Activated CD4-positive, alpha-beta T cell treated with anti-CD3 and anti-CD28 coated beads, Interleukin-2, Interleukin-4, amounts not matched to agents 100 ng/mL and 50 ng/mL, durations not matched to agents 16 hours and 8 hours (primary cell): Measurements from ENCODE around the gene MTMR3.
A peak's percentile ranks its signal among the peaks of the same experiment; 100 is the strongest.

Source experiments
- DNase-seq: peaks from one replicate; pipeline ENCODE4 v3.0.0-alpha.2; 2020; ENCODE audit warnings: low spot score

MTMR3 gene

DNA sequence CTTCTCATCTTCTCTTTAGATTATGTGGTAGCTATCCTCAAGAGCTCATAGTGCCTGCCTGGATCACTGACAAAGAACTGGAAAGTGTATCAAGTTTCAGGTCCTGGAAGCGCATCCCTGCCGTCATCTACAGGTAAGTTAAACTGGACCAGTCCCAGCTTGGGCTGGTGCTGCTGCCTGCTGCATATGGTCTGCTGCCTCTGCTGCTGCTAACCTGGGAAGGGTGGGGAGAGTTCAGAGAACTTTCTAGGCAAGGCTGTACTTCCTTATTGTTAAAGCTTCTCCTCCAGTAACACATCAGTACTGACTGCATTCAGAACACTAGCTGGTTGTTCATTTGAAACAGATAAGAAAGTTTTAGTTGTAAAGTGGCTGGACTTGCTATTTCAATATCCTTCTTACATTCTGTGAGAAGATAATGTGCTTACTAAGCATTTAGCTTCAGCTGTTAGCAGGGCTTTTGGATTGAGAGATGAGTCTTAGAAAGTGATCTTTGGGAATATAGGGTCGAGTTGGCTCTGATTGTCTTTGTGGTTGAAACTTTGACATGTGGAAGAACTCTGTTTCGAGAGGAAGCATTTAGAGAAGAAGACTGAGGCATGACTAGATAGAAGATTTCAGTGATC is 120.0 kb downstream of the MTMR3 start:
- no peak for DNase-seq

DNA sequence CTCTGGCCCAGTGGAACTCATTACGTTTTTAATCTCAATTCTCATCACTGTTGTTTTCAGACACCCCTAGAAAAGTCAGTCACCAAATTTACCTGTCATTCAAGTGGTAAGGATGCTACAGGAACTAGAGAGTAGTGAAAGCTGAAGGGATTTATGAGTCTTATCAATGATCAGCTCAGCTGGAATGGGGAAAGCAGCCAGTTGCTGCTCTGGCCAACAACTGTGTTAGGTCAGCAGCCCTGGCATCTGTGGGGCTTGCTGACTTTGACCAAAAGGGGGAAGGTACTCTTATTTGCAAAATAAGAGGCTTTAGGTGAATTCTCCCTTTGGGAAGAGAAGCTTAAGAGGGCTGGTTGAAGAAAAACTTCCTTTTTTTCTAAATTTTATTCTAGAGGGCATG is 121.1 kb downstream of the MTMR3 start:
- no peak for DNase-seq

DNA sequence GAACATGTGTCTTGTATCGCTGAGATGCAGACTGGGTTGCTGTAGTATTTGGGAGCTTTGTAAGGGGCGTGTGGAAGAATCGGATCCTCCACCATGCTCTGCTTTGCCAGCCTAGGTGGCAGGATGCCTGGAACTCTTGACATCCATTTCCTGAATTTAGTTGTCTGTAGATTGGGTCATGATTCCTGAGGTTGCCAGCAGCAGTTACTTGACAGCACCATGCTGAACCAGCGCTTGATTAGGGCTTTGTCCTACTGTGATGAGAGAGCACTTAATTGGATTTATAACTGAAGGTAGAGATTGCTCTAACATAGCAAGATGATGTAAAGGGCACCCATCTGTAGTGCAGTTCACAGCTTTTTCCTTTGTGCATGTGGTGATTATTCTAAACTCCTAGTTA is 121.7 kb downstream of the MTMR3 start:
- DNase-seq = no peak

DNA sequence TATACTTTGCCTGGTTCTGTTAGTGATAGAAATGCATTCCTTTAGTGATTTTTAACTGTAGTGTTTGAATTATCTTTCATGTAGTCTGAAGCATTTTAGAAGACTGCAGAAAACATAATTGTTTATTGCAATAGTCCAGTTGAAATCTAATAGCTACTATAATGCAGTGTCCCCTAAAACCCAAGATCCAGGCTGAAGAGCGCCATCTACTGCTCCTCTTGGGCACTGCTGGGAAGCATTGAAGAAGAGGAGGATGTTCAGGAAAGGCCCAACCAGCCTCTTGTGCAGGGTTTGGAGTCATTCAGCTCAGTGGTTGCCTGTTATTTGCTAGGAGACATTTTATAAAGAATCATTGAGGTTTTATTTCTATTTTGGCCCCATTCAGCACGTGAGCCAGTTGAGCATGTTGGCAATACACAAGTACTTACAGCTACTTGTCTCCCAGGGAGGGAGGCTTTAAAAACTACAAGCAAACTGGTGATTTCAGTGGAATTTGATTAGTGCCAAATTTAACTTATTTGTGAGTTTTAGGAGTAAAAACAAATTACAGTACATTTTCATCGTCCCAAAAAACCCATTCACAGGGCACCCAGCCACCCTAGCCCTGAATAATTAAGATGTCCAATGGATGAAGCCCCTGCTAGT is 122.4 kb downstream of the MTMR3 start:
- DNase-seq = peak; percentile 61

DNA sequence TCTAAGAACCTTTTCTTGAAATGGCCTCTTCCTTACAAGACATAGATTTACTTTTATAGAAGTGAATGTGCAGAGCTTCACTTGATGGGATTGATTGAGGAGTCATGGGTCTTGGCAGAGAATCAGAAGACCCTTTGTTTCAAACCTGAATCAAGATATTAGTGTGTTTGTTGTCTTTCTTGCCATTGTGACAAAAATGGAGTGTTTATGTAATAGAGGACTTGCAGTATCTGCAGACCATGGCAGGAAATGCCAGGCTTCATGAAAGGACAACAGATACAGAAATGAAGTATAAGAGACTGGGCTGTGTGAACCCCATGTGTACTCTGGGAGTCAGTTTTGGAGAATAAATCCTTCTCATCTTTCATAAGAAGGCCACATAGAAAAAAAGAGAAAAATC is 124.4 kb downstream of the MTMR3 start:
- no peak for DNase-seq

DNA sequence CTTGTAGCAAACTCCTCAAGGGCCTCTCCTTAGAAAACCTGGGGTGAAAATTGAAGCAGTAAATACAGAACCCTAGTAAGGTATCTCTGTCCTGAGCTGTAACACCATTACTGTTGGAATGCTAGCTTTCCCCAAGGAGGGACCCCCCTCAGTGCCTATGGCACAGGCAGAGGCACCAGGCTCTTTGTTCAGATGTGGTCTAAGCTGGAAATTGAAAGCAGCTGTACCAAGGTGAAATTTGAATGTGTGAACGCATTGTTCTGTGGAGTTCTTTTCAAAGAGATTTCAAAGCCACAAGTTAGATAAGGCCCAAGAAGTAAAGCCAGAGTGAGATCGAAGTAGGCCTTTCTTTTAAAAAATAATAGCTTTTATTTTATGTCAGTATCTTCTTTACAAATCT is 125.4 kb downstream of the MTMR3 start:
- DNase-seq = no peak

DNA sequence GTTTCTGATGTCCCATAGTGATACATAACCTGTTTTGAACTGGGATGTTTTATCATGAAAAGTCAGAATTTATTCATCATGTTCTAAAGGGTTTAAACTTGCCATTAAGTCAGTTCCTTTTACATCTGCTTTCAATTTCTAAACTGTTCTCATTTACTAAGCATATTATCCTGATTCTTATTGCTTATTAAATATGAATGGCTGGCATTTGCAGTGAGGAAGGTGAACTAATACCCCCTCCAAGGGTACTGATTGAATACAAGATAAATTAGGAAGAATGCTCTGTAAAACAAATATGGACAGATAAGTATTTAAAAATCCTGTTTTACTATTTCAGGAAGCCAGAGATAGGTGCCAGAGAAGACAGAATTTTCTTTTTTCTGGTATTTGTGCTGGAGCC is 126.5 kb downstream of the MTMR3 start:
- no peak for DNase-seq

DNA sequence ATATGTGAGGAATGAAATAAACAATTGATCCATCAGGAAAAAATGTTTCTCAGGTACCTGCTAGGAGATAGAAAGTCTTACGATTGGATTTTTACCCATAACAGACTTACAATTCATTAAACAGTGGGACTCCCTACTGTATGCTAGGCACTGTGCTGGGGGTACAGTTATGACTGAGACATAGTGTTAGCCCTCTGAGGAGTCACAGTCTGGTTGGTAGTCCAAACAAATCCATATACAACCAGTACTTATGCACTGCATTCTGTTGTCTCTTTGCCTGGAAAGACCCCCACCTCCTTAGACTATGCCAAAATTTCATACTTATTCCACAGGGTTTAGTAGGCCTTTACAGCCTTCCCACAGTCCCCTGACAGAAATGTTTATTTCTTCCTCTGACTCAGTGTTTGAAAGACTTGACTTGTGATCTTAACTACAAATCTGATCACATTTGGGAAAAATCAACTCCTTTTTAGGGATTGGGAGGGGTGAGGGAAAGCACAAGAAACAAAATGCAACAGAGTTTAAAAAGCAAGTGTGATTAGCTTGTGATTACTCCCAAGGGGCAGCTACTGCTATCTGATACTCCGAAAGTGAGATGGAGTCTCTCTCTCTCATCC is 127.9 kb downstream of the MTMR3 start:
- DNase-seq = no peak

DNA sequence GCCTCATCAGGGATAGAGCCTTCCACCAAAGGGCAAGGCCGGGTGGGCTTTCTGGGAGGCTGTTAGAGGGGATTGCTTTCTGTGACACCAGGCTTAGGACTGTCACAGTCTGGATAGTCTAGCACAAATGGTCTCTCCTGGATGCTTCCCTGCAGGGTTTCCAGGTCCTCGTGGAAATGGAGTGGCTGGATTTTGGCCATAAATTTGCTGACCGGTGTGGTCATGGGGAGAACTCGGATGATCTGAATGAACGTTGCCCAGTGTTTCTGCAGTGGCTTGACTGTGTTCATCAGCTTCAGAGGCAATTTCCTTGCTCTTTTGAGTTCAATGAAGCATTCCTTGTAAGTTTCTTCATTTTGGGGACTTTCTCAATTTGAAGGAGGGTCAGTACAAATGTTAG is 130.2 kb downstream of the MTMR3 start:
- no peak for DNase-seq

DNA sequence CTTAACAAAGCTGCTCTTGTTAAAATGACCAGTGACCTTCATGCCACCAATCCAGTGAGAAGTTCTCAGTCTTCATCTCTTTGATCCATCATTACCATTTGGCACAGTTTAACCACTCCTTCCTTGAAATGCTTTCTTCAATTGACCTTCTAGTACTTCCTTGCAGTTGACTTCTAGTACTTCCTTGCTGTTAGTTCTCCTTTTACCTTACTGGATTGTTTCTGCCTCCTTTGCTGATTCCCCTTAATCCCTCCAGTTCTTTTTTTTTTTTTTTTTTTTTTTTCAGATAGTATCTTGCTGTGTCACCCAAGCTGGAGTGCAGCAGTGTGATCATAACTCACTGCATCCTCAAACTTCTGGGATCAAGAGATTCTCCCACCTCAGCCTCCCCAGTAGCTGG is 131.3 kb downstream of the MTMR3 start:
- DNase-seq = no peak

DNA sequence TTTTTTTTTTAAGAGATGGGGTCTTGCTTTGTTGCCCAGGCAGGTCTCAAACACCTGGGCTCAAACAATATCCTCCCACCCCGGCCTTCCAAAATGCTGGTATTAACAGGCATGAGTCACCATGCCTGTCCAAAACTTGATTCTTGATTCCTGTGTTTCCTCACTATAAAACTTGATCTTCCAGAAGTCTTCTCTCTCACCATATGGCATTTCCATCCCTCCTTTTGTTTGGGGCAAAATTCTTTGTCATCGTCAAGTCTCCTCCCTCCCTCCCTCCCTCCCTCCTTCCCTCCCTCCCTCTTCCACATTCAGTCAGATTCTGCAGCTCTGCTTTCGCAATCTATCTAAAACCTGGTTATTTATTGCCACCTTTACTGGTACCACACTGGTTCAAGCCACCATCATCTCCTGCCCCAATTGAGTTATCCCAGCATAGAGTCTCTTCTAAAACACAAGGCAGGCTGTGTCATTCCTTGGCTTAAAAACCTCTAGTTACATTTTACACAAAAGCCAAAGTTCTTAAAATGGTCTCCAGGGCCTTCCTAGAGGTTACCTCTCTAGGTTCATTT is 132.3 kb downstream of the MTMR3 start:
- DNase-seq = no peak

DNA sequence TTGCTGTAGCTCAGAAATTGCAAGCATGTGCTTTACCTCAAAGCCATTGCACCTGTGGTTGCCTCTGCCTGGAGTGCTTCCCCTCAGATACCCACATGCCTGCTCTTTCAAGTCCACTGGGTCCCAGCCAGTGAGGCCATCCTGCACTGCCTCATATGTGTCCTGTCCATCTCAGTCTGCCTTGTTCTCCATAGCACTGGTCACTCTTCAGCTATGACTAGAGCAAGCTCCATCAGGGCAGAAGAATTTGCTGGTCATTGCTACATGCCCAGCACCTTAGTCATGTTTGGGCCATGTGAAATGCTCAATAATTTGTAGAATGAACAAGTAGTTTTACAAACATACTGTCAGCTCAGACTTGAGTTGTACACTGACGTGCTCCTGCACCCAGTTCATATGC is 132.9 kb downstream of the MTMR3 start:
- DNase-seq = no peak

DNA sequence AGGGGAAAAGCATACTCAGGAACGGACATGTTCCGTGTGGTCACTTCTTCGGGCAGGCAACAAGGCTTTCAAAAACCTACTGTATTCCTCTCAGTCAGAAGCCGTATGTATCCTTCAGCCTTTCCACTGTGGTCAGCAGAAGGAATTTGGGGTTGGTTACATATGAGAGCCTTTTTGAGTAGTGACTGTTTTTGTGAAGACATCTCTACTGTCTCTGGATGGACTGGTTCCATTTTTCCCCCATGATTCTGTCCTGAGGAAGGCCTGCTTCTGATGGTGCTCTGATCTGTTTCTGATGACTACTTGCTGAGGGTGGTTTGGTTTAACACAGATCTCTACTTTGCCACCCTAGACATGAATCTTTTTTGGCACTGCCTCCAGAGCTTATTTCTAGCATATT is 133.6 kb downstream of the MTMR3 start:
- DNase-seq = no peak

DNA sequence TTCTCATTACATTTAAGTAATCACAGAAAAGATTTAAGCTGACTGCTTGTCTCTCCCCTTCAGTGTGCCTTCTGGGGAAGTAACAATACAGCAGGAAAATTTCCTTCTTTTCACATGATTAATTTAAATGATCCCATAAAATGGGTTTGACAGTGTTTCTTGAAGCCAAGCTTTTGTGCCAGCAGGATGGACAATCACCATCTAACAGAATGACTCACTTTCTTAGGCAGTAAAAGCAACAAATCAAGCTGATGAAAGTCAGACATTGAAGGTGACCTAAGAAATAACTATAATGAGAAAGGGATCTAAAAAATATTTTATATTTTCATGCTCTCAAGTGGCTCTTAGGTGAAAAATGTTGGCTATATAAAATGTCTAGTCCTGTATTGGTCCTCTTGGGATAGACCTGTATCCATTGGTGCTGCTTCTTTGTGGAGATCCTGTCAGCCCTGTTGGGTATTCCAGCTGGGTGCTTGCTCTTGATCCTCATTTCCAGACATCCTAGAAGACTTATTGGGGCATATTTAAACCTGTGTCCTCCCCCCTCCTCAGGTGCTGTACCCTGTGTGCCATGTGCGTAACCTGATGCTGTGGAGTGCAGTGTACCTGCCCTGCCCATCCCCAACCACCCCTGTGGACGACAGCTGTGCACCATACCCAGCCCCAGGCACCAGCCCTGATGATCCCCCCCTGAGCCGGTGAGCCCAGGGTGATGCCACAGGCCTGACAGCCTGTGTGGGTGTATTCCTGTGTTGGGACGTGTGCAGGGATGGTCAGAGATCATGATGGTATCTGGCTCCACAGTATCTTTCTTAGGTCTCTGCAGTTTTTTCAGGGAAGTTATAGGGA is 134.6 kb downstream of the MTMR3 start:
- DNase-seq = no peak

DNA sequence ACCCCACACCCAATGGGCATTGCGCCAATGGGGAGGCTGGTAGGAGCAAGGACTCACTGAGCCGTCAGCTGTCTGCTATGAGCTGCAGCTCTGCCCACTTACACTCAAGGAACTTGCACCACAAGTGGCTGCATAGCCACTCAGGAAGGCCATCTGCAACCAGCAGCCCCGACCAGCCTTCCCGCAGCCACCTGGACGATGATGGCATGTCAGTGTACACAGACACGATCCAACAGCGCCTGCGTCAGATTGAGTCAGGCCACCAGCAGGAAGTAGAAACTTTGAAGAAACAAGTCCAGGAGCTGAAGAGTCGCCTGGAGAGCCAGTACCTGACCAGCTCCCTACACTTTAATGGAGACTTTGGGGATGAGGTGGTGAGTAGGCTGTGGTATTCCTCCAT is 137.5 kb downstream of the MTMR3 start:
- no peak for DNase-seq

DNA sequence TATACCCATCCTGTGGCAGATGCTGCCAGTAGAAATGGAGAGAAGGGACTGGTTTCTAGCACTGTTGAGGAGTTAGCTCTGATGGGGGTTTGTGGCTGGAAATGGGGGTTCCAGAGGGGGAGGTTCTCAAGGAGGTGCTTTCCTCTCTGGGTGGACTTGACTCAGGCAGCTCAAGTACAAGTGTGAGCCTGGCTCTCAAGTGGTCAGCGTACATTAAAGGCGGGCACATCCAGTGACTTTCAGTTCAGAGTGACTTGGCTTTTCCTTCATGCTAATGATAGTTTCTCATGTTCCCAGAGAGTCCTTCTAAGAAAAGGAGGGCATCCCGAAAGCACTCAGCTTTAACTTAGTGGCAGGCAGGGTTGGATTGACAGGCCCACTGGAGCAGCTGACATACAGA is 138.4 kb downstream of the MTMR3 start:
- no peak for DNase-seq

DNA sequence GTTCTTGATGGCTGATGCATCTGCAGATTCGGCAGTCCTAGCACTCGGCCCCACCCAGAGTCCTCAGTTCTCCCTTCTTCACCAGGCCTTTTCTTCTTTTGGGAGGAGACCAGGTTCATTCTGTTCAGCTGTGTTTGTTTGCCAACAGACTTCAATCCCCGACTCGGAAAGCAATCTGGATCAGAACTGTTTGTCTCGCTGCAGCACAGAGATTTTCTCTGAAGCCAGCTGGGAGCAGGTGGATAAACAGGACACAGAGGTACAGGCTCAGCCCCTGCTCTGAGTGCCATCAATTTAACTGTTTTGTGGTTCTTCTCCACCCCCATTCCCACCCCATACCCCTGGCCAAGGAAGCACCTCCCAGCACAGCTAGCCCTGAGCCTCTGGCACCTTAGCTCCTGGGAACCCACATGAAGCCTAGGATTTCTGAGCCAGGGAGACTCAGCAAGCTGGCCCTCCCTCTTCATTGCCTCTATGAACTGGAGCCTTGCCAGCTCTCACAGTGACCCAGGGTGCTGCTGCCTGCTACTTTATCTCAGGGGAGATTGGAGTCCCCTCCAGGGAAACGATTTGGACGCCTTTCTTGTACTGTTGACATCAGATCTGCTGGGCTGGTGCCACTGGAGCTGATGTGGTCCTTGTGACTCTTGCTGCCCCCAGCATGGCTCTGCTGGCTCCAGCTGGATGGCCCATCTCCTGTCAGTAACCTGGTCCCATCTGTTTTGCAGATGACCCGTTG is 139.1 kb downstream of the MTMR3 start:
- DNase-seq = no peak

DNA sequence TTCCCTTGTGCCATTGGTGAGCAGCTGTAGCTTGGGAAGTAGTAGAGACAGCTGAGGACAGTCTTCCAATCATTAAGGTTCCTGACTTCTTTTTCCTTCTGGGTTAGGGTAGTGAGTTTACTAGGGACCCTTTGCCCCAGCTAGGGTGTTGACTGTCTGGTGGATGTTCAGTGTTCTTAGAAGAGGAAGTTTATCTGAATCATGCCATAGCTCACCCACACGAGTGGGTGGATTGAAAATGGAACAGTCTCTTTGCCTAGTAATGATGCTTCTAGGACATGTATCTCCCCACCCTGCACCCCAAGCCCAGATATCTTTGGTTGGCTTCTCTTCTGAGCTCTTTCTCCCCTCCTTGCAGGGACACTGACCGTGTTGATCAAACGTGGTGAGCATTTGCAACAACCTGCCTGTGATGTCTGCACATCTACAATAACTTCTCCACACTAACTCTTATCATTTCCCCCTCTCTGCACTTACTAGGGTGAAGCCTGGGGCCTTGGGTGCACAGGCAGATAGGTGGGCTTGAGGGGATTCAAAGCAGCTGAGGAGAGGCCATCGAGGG is 140.2 kb downstream of the MTMR3 start:
- DNase-seq = no peak

DNA sequence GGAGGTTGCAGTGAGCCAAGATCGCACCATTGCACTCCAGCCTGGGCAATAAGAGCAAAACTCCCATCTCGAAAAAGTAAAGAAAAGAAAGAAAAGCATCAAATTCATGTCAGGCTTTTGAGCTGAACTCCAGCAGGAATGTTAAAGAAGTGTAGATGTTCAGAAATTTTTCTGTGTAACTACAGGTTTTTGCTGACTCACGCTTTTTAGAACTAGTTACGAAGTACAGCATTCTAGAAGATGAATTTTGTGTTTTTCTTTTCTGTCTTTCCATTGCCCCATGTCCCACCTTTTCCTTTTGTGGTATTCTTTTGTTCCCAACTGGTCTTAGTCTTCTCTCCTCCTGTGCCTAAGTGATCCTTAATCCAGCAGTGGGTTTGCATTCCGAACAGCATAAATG is 141.3 kb downstream of the MTMR3 start:
- no peak for DNase-seq

DNA sequence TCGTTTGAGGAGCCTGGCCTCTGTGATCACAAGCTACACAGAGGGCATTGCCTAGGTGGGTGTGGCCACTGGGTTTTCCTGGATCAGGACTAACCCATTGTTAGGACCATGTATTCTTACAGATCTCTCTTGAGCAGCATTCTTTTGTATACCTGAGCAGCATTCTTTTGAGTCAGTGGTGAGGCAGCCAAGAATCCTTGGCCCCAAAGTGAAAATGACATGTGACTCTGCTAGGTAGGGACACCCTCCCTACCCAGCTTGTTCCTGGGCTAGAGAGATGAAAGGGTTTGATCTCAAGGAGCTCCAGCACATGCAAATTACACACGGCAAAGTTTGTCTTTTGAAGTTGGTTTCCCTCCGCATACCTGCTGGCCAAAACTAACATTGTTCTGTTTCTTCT is 142.2 kb downstream of the MTMR3 start:
- DNase-seq = no peak

DNA sequence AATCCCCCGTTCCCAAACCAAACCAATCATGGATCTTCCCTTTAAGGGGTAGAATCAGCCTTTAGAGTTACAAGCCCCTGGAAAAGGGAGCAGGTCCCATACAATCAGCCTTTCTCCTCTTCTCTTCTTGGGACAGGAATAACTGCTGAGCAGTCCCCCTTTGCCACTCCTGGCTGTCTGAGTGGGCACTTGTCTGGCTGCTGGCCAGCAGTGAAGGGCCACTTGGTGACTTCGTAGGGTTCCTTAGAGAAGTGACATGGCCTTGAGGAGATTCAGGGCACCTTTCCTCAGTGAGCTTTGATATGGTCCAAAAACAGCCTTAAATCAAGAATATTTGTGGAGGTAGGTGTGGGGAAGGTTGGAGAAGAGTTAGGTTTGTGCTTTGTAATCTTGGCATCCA is 143.8 kb downstream of the MTMR3 start:
- DNase-seq = no peak

DNA sequence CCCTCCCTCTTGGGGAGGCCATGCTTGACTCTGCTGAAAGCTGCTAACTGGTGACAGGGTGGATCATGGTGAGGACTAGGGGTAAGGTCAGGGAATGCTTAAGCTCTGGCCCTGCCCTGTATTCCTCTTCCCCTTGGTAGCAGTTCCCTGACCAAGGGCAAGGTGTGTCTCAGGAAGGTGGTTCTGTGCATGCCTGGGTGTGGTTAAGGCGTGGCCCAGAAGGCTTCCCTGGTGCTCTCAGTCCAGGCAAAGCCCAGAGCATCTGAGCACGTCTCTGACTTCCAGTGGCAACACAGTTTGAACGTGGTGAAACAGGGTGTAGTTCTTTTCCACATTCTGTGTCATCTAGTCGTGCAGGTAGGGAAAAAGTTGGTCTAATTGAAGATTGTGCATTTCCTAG is 144.2 kb downstream of the MTMR3 start:
- no peak for DNase-seq
